Neural progenitor cell (in vitro differentiated cells): ENCODE data around the gene SURF1.

Source experiments
- CTCF ChIP-seq: fragments of 200-600 bp; sonication (generic); IDR thresholded peaks from 2 replicates; pipeline ENCODE4 v1.5.1; 2017; ENCODE audit warnings: antibody characterized with exemption, mild to moderate bottlenecking
- EZH2 ChIP-seq: fragments of 200-600 bp; sonication (generic); IDR thresholded peaks from 2 replicates; pipeline ENCODE4 v1.6.1; 2017; ENCODE audit warnings: antibody characterized with exemption, mild to moderate bottlenecking, moderate library complexity
- EZH2phosphoT487 ChIP-seq: fragments of 200-600 bp; sonication (generic); IDR thresholded peaks from 2 replicates; pipeline ENCODE4 v1.6.1; 2017; ENCODE audit warnings: antibody characterized with exemption

- TF ChIP-seq CTCF = no peak
- TF ChIP-seq EZH2 = no peak
- no peak for TF ChIP-seq EZH2phosphoT487
Observed at GRCh38 chr9:133374612-133375115, 18.4 kb upstream of the SURF1 start.
